RWPE1 (cell line): Measurements from ENCODE around the gene DPH6.
"Not testable (repeated sequence)": the region's sequence is repeated elsewhere in the genome, so short reads cannot be mapped to it uniquely, and the experiment has no call there.

ENCODE experiments used
- CTCF ChIA-PET: fragments of 350-600 bp; sonication (Branson Sonifier 250); formaldehyde crosslinking; extraction: SDS; loops from one replicate; lab custom pipeline; 2021; lab: Yijun Ruan, JAX
- POLR2A ChIA-PET: fragments of 400-600 bp; formaldehyde crosslinking; extraction: SDS; loops from one replicate; lab custom pipeline; 2020; ENCODE audit warnings: antibody characterized with exemption; ENCODE audit not compliant: low non-redundant PET; lab: Yijun Ruan, JAX
- DNase-seq: peaks from one replicate; pipeline ENCODE4 v3.0.0; 2012; ENCODE audit warnings: low spot score
- H3K27ac ChIP-seq: fragments of 450-650 bp; 2 replicates; pipeline ENCODE4 v1.5.1; 2017
- TF ChIP-seq, protein P1 (sequence below): fragments of 450-650 bp; conservative IDR thresholded peaks from 2 replicates; pipeline ENCODE4 v1.5.1; 2017; ENCODE audit warnings: low read depth, mild to moderate bottlenecking

Gene DPH6

DNA sequence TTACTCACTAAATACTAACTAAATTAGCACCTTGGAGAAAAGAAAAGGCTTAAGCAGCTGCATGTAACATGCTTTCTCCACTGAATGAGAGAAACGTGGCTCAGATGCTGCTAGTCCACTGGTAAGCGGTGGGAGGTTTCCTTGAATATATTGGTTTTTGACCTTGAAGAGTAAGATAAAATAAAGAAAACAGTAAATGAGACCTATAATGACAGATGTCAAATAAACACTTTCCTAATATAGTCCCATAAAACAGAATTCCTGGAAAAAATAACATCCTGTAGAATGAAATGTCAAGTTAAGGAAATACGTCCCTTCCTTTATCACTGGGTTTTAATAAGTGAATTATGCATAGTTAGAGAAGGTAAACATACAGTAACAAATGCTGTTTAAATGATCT, 215.0 kb downstream of the DPH6 start:
- no peak for DNase-seq
- no peak overlapping the region for H3K27ac ChIP-seq
- ChIA-PET POLR2A (no interaction called here), CTCF (no interaction called here)
- TF ChIP-seq, protein P1, sequence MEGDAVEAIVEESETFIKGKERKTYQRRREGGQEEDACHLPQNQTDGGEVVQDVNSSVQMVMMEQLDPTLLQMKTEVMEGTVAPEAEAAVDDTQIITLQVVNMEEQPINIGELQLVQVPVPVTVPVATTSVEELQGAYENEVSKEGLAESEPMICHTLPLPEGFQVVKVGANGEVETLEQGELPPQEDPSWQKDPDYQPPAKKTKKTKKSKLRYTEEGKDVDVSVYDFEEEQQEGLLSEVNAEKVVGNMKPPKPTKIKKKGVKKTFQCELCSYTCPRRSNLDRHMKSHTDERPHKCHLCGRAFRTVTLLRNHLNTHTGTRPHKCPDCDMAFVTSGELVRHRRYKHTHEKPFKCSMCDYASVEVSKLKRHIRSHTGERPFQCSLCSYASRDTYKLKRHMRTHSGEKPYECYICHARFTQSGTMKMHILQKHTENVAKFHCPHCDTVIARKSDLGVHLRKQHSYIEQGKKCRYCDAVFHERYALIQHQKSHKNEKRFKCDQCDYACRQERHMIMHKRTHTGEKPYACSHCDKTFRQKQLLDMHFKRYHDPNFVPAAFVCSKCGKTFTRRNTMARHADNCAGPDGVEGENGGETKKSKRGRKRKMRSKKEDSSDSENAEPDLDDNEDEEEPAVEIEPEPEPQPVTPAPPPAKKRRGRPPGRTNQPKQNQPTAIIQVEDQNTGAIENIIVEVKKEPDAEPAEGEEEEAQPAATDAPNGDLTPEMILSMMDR = no peak

DNA sequence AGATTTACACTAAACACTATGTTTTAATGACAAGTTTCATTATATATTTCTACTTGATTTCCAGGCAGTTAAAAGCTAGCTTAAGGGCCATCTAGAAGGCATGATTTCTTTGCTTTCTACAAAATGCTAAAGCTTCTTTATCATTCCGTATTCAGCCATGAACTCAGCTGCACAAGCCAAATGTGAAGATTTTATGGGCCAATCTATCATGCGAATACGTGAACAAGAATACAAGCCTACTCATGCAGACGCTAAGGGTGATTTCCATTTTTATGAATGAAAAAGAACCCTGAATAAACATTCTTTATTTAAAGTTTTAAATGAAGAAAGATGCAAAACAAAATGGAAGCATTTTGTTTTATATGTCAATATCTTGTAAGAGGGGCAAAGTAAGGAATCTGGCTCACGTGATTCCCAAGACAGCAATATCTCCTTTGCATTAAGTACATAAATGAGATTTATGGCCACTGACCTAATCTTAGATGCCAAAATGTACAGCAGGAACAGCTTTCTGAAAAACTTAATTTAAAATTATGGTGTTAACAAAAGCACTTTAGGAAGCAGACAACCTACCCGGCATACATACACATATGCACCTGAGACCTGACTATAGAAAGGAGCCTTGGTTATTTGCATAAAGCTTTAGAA, 215.8 kb downstream of the DPH6 start:
- TF ChIP-seq, protein P1 = no peak
- ChIA-PET CTCF (interaction anchor here (0.7 kb wide), 1 partner anchor 82 kb away, joined by 5 read pairs; no protein-coding TSS in a partner anchor), POLR2A (no interaction called here)
- no peak overlapping the region for H3K27ac ChIP-seq
- no peak for DNase-seq

DNA sequence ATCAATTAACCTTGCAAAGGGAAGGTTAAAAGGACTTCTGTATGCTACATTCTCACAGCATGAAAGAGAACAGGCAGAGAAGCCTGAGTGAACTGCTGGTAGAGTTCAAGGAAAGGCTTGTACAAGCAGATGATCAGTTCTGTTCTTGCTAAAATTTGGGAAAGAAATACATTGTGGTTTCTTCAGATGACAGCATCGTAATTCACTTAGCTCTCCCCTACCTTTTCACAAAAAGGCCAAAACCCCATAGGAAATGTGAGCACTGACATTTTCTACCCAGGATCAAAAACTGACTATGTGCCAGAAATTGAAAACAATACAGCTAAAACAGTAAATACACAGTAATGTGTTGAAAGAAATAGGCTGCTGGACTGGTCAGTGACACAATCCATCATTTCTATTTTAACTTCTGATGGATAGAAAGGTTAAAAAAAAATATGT, 216.4 kb downstream of the DPH6 start:
- H3K27ac ChIP-seq = no peak overlapping the region
- POLR2A ChIA-PET = no interaction called here
- CTCF ChIA-PET = interaction anchor here (0.7 kb wide), 1 partner anchor 82 kb away, joined by 5 read pairs; no protein-coding TSS in a partner anchor
- no peak for DNase-seq
- TF ChIP-seq, protein P1 = no peak

DNA sequence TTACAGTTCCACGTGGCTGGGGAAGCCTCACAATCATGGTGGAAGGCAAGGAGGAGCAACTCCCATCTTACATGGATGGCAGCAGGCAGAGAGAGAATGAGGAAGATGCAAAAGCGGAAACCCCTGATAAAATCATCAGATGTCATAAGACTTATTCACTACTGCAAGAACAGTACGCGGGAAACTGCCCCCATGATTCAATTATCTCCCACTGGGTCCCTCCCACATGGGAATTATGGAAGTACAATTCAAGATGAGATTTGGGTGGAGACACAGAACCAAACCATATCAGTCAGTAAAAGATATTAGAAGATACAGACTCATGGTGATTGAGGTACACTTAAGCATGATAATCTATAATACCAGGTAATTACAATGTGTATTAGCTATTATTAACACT, 217.1 kb downstream of the DPH6 start:
- DNase-seq, H3K27ac ChIP-seq, POLR2A ChIA-PET, CTCF ChIA-PET: not testable (repeated sequence)

DNA sequence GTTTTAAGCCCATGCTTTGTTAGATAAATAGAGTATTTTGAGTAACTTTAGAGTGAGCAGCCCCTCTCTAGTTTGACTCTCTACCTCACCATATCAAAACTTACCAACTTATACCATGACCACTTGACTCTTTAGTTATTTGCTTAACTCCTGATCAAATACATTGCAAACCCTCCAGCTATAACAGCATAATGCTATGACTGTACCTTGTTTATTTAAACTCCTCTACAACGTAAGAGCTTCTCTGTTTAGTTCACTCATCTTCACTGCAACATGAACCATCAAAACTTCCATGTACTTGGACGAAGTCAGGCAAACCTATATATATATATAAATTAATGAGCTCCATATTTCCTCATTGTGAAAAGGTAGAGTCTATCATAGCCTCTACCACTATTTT, 218.2 kb downstream of the DPH6 start:
- DNase-seq = no peak
- H3K27ac ChIP-seq = no peak overlapping the region
- ChIA-PET CTCF (no interaction called here), POLR2A (no interaction called here)
- TF ChIP-seq, protein P1 = no peak

DNA sequence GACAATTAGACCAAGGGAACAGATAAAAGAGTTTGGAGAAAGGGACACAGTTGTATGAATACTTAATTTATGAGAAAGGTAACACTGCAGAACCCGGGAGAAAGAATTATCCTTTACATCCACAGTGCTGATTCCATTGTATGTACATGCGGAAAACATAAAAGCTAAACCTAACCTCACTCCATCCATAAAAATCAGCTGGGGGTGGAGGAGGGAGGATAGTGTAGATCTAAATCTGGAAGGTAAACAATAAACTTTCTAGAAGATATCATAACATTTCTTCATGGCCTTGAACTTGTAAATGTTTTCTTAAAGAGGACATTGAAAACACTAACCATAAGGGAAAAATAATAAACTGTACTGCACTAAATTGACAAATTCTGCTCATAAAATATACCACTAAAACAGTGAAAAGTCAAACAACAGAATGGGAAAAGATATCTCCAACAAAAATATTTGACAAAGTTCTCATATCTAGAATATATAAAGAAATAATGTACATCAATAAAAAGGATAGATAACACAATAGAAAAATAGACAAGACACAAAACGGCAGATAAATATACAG, 220.5 kb downstream of the DPH6 start:
- TF ChIP-seq, protein P1 = no peak
- ChIA-PET CTCF (interaction anchor here (1.2 kb wide), 1 partner anchor 36 kb away, joined by 3 read pairs; no protein-coding TSS in a partner anchor), POLR2A (no interaction called here)
- no peak overlapping the region for H3K27ac ChIP-seq
- no peak for DNase-seq

DNA sequence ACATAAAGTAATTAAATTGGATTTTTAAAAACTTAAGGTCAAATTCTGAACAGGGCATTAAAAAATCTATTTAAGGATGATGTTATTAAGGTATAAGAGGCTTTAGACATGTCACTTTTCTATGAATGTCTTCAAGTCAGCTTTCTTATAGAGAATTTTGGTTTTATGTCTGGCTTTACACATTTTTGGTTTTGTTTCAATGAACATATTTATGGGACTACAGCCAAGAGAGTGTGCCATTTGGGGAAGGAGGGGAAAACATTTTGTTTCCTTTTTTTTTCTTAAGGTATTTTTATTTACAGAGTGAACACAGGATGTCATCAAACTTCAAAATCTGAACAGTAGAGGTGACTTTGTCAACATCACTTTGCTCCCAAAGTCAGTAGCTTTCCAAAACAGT, 222.8 kb downstream of the DPH6 start:
- ChIA-PET CTCF (interaction anchor here (0.6 to 0.7 kb wide), 2 partner anchors 60 to 1280 kb away, joined by 3 to 5 read pairs; no protein-coding TSS in a partner anchor), POLR2A (no interaction called here)
- H3K27ac ChIP-seq = no peak overlapping the region
- TF ChIP-seq, protein P1 = no peak
- DNase-seq = no peak
